GM19467 (cell line): ENCODE data around the gene PTRHD1.

Source experiments
- ATAC-seq: cut with Tn5 transposase; IDR thresholded peaks from one replicate; pipeline ENCODE4 v1.9.1; 2021; ENCODE audit warnings: mild to moderate bottlenecking, moderate library complexity; ENCODE audit not compliant: unreplicated experiment

Gene PTRHD1

GRCh38 chr2:24763843-24764242 is 29.3 kb downstream of the PTRHD1 start:
- ATAC-seq, result no peak

DNA sequence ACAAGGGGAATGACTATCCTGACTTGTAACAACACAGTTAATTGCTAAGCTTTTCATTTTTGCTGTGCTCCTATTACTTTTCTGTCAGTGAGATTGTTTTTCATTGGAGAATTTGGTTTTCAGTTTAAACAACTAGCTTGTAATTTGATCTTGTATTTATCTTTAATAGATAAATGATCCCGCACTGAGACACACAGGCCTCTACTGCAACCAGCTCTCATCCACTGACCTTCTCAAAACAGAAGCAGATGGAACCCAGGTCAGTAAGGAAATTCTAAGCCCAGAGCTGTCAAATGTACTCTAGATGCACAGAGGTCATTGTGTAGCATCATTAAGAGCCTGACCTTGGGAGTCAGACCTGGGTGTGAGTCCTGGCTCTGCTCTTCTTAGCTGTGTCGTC is 30.7 kb downstream of the PTRHD1 start:
- no peak for ATAC-seq

GRCh38 chr2:24761866-24762265 is 31.3 kb downstream of the PTRHD1 start:
- no peak for ATAC-seq

DNA sequence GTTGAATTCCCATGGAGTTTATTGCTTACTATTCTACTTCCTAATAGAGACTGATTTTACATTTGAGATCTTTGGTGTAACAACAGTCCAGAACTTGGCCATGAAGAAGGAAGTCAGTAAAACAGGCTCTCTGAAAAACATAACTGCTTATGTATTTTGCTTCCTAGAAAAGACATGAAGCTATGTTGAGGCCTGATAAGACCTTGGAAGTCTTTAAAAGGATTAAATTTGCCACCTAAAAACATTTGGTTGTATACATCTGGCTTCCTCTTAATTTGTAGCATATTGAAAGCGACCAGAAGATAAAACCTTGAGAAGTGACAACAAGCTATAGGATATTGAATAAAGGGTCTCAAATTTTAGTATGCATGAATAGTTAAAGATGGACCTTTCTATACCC is 36.4 kb downstream of the PTRHD1 start:
- ATAC-seq, result no peak

DNA sequence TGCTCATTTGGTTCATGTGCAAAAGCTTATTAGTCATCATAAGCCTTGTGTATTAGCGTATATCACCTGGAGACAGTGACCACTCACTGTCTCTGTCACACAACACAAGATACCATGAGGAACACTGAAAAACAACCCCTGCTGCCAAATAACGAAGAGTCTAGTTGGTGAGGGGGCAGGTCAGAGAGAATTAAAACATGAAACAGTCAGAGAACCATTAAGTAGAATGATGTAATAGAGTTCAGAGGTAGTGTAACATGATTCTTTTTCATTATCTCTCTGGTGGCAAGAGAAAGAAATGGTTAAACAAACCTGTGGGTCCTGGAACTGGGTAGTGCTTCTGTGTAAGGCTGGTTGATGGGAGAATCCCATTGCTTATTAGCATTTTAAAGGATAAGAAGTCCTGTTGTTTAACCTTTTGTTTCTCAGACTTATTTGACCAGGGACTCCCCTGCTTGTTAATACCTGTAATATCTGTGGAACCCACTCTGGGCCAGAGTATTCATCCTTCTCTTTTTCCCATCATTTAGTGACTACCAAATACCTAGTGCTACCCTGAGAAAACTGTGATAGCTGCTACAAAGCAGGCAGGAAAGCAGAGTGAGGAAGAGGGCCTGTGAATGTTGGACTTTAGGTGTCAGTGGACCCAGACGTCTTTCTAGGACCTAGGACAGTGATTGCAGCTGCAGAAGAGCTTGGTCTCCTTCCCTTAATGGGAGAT is 38.0 kb downstream of the PTRHD1 start:
- ATAC-seq, result no peak

DNA sequence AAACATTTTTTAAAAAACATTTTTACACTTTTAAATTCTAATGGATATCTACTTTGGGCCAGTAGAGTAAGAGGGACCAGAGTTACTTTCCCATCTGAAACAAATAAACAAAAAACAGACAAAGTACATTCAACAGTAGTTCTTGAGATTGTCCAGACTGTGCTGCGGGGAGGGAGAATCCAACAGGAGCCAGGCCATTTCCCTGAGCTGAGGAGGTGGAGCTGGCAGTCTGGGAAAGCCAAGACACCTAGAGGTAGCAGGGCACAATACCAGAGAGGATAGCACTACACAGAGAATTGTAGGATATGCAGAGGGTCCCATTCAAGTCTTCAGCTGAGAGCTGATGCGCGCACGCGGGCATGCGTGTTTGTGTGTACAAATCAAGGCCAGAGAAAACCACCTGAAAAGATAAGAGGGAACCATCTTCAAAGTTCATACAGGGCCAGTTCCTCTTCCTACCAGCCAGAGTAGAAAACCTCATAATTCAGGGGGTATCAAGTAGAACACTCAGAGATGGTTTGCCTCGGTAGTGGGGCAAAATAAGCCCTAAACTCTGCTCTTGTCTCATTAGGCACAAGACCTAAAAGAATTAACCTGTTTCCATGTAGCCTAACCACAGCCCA is 44.0 kb downstream of the PTRHD1 start:
- ATAC-seq, result no peak

GRCh38 chr2:24747299-24747698 is 45.9 kb downstream of the PTRHD1 start:
- ATAC-seq, result no peak

- no peak for ATAC-seq
Observed at GRCh38 chr2:24745825-24746224, 47.4 kb downstream of the PTRHD1 start.

DNA sequence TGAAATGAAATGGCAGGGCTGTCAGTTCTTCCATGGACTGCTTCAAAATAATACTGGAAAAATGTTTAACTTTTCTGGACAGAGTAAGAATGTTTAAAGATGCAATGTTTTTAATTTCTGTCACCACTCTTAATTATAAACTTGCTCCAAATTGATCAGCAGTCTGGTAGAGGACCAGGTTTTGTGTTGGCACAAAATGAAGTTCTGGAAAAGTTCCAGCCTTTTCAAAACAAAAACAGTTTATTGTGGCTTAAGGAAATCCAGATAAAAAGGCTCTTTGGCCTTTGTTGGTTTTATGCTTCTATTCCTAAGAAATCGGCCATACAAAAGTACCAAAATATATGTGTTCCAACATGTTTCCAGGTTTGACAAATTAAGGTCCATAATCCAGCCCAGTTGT is 48.8 kb downstream of the PTRHD1 start:
- ATAC-seq, result no peak

DNA sequence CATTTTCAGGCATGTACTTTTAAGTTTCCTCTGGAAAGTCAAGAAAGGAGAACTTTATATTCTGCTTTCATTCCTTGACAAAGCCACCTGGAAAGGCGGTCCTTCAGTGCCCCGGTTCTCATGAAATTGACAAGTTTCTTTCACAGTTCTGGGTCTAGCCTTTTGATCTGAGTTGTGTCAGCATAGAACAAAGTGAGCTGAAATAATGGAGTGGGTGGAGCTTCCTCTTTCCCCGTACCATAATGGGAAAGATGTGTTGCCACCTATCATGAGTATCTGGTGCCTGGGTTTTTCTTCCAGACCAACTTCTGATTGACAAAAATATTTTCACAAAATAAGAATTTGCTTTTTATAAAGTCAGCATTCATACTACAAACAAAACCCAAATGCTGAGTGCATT is 49.3 kb downstream of the PTRHD1 start:
- no peak for ATAC-seq

GRCh38 chr2:24742730-24743129 is 50.5 kb downstream of the PTRHD1 start:
- no peak for ATAC-seq

GRCh38 chr2:24740142-24740541 is 53.0 kb downstream of the PTRHD1 start:
- no peak for ATAC-seq
